ENCODE data around the gene GPT2. TPM values are rescaled to one million over a fixed set of nuclear protein-coding genes. Genes with fewer than 3 reads are reported as not detected.
A peak's percentile ranks its signal among the peaks of the same experiment; 100 is the strongest.

GPT2 gene
- total RNA-seq, 4 donors from 2014 or later: 65.7 to 100 (median 85.0) TPM

- 77% methylated on average over 9 of the region's 10 CpGs for WGBS
- Histone ChIP-seq H3K4me1 (peaks cover 25% of the 10 kb centered on the region), H3K9me3 (no peaks in the 10 kb centered on the region), H3K27ac (no peak overlapping the region), H3K27me3 (no peaks in the 10 kb centered on the region), H3K4me3 (no peak overlapping the region), H3K36me3 (peaks cover 31% of the 10 kb centered on the region)
- no peak for TF ChIP-seq EP300 (IDR thresholded peaks at IDR 0.05)
- no peak for TF ChIP-seq CTCF (IDR thresholded peaks at IDR 0.05)
- TF ChIP-seq POLR2A (IDR thresholded peaks at IDR 0.05): no peak
- no peak for TF ChIP-seq POLR2AphosphoS5 (IDR thresholded peaks at IDR 0.05)
- DNase-seq (ENCODE audit: low spot score in 2 of 2): no peak
Measured at GRCh38 chr16:46922239-46922638, 38.1 kb downstream of the GPT2 start.

GRCh38 chr16:46923513-46924295 lies 39.5 kb downstream of the GPT2 start:
- H3K9me3 ChIP-seq: no peaks in the 10 kb centered on the region
- H3K4me3 ChIP-seq: no peak overlapping the region
- 61% methylated on average over 11 of the region's 19 CpGs for WGBS
- no peak for TF ChIP-seq POLR2AphosphoS5 (IDR thresholded peaks at IDR 0.05)
- no peak for TF ChIP-seq POLR2A (IDR thresholded peaks at IDR 0.05)
- TF ChIP-seq CTCF (IDR thresholded peaks at IDR 0.05): no peak
- peaks cover 37% of the 10 kb centered on the region for H3K36me3 ChIP-seq
- H3K27me3 ChIP-seq: no peaks in the 10 kb centered on the region
- peaks cover 25% of the 10 kb centered on the region for H3K4me1 ChIP-seq
- no peak for DNase-seq (ENCODE audit: low spot score in 2 of 2)
- H3K27ac ChIP-seq: peak overlapping the region; percentile 23

- WGBS: 56% methylated on average over 6 of the region's 6 CpGs
- no peak for TF ChIP-seq POLR2A (IDR thresholded peaks at IDR 0.05)
- TF ChIP-seq CTCF (IDR thresholded peaks at IDR 0.05): no peak
- TF ChIP-seq POLR2AphosphoS5 (IDR thresholded peaks at IDR 0.05): no peak
- no peak for TF ChIP-seq EP300 (IDR thresholded peaks at IDR 0.05)
- no peak for DNase-seq (ENCODE audit: low spot score in 2 of 2)
- Histone ChIP-seq H3K4me1 (peaks cover 25% of the 10 kb centered on the region), H3K9me3 (no peaks in the 10 kb centered on the region), H3K4me3 (no peak overlapping the region), H3K36me3 (peaks cover 44% of the 10 kb centered on the region), H3K27ac (no peak overlapping the region), H3K27me3 (no peaks in the 10 kb centered on the region)
Measured at GRCh38 chr16:46924402-46924801, 40.2 kb downstream of the GPT2 start.

GRCh38 chr16:46926470-46927225 lies 42.5 kb downstream of the GPT2 start:
- 90% methylated on average over 13 of the region's 13 CpGs for WGBS
- Histone ChIP-seq H3K4me3 (no peak overlapping the region), H3K4me1 (peaks cover 13% of the 10 kb centered on the region), H3K27ac (no peak overlapping the region), H3K27me3 (no peaks in the 10 kb centered on the region), H3K9me3 (no peaks in the 10 kb centered on the region), H3K36me3 (peaks cover 45% of the 10 kb centered on the region)
- no peak for TF ChIP-seq CTCF (IDR thresholded peaks at IDR 0.05)
- TF ChIP-seq EP300 (IDR thresholded peaks at IDR 0.05): no peak
- no peak for TF ChIP-seq POLR2AphosphoS5 (IDR thresholded peaks at IDR 0.05)
- no peak for TF ChIP-seq POLR2A (IDR thresholded peaks at IDR 0.05)
- DNase-seq (ENCODE audit: low spot score in 2 of 2): no peak

GRCh38 chr16:46927273-46927672 lies 43.1 kb downstream of the GPT2 start:
- Histone ChIP-seq H3K27ac (no peak overlapping the region), H3K36me3 (peaks cover 42% of the 10 kb centered on the region)
- WGBS: 73% methylated on average over 8 of the region's 8 CpGs

More at GRCh38 chr16:46927273-46927672, 43.1 kb downstream of the GPT2 start:
- Histone ChIP-seq H3K4me1 (peaks cover 9% of the 10 kb centered on the region), H3K27me3 (no peaks in the 10 kb centered on the region), H3K9me3 (no peaks in the 10 kb centered on the region), H3K4me3 (no peak overlapping the region)
- no peak for TF ChIP-seq CTCF (IDR thresholded peaks at IDR 0.05)
- TF ChIP-seq POLR2AphosphoS5 (IDR thresholded peaks at IDR 0.05): no peak
- no peak for TF ChIP-seq EP300 (IDR thresholded peaks at IDR 0.05)
- TF ChIP-seq POLR2A (IDR thresholded peaks at IDR 0.05): no peak
- DNase-seq (ENCODE audit: low spot score in 2 of 2): no peak
